Mammary epithelial cell (primary cell): ENCODE measurements around the gene ERC1.

Experiments used
- CTCF ChIP-seq, 2 donors: IDR thresholded peaks in 1 of 2; conservative IDR thresholded peaks in 1 of 2; 2 replicates each; pipeline ENCODE4 v1.5.1; 2011 to 2012; ENCODE audit warnings: inconsistent platforms in 2 of 2, low read length in 2 of 2, mild to moderate bottlenecking in 2 of 2, control low read depth in 1 of 2, low read depth in 1 of 2; ENCODE audit not compliant: insufficient read depth in 1 of 2; ENCODE audit errors: extremely low read depth in 1 of 2
- EZH2 ChIP-seq: IDR thresholded peaks from 2 replicates; pipeline ENCODE4 v1.6.1; 2012; ENCODE audit warnings: low read length, inconsistent platforms, borderline replicate concordance

DNA sequence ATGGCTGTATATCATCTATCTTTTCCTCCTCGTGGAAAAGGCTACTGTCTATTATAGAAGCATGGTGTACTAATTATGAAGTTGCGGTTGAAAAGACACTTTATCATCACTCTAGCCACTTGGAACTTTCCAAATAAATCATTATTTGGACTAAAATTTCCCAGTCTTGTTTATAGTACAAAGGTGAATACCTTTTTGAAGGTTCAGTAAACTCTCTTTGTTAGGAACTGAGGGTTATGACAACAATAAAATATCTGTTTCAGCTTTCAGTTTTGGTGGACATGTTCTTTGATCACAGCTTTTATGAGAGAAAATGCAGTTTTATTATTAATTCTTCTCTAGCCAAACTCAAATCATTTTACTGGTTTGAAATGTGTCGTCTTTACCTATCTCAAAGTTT, 386.7 kb downstream of the ERC1 start:
- no peak for TF ChIP-seq CTCF (conservative IDR thresholded peaks at IDR 0.05 in 1 of 2, IDR thresholded peaks at IDR 0.05 in 1 of 2; ENCODE audit: extremely low read depth in 1 of 2, insufficient read depth in 1 of 2, low read depth in 1 of 2, low read length in 2 of 2)
- TF ChIP-seq EZH2 = no peak
